ENCODE results near the gene METTL24.

DNA sequence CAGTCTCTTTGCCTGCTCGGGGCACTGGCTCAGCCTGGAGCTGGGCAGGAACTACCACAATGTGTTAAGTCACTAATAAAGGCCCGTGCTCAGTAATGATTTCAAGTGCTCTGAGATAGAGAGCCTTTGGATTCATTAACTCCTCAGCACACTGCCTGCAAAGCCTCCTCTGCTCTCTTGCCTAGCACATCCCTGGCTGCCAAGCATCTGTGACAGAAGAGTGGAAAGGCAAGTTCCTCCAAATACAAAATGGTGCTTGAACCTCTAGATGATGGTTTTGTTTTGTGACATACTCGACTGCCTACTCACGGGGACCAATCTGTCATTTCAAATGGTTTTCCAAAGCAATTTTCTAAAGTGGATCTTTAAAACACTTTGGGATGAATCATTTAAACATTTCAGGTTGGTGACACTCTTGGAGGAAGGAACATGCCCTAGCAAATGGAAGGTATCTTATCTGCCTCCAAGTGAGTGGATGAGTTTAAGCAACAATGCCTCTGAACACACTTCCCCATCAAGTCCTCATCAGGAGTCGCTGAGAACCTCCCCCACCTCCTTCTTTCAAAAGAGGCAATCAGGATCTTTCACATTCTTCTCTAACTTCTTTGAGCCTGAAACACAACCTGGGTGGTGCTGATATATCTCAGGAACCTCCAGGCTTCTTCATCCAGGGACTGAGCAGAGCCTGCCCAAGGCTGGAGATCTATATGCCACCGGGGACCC, 35.8 kb downstream of the METTL24 start:
- TF ChIP-seq, protein P1, sequence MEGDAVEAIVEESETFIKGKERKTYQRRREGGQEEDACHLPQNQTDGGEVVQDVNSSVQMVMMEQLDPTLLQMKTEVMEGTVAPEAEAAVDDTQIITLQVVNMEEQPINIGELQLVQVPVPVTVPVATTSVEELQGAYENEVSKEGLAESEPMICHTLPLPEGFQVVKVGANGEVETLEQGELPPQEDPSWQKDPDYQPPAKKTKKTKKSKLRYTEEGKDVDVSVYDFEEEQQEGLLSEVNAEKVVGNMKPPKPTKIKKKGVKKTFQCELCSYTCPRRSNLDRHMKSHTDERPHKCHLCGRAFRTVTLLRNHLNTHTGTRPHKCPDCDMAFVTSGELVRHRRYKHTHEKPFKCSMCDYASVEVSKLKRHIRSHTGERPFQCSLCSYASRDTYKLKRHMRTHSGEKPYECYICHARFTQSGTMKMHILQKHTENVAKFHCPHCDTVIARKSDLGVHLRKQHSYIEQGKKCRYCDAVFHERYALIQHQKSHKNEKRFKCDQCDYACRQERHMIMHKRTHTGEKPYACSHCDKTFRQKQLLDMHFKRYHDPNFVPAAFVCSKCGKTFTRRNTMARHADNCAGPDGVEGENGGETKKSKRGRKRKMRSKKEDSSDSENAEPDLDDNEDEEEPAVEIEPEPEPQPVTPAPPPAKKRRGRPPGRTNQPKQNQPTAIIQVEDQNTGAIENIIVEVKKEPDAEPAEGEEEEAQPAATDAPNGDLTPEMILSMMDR (conservative IDR thresholded peaks at IDR 0.05 in 1 of 2, IDR thresholded peaks at IDR 0.05 in 1 of 2; ENCODE audit: low read depth in 1 of 2, low read length in 2 of 2), result no peak
- no peak for TF ChIP-seq EZH2 (IDR thresholded peaks at IDR 0.05; ENCODE audit: low read length, missing control alignments)

All from fibroblast of lung (primary cell).